Panc1 (cell line): ENCODE measurements around the gene C2CD3.

Experiments used
- CTCF ChIP-seq: fragments of 450-650 bp; IDR thresholded peaks from 2 replicates; pipeline ENCODE4 v1.5.1; 2017; ENCODE audit warnings: mild to moderate bottlenecking
- POLR2AphosphoS5 ChIP-seq: IDR thresholded peaks from 2 replicates; pipeline ENCODE4 v1.6.1; 2012; ENCODE audit warnings: mild to moderate bottlenecking, low read depth, low read length, moderate library complexity
- SIN3A ChIP-seq: IDR thresholded peaks from 2 replicates; pipeline ENCODE4 v1.6.1; 2012; ENCODE audit warnings: low read depth, mild to moderate bottlenecking, low read length, moderate library complexity, borderline replicate concordance; ENCODE audit not compliant: insufficient read depth
- TCF7L2 ChIP-seq: IDR thresholded peaks from 2 replicates; pipeline ENCODE4 v1.6.1; 2011; ENCODE audit warnings: mild to moderate bottlenecking, low read depth, low read length, inconsistent platforms

- TF ChIP-seq CTCF (no peak), TCF7L2 (no peak), POLR2AphosphoS5 (no peak), SIN3A (no peak)
Observed at GRCh38 chr11:74135127-74135840, 35.5 kb downstream of the C2CD3 start.
